SIG-M5 treated with dmso at 0.1 percent for 504 hours (cell line): ENCODE measurements around the gene MAPKAPK2.
A peak's percentile ranks its signal among the peaks of the same experiment; 100 is the strongest.

Experiments used
- DNase-seq: peaks from one replicate; lab custom pipeline; 2025; ENCODE audit not compliant: unreplicated experiment; lab: John Stamatoyannopoulos, UW

MAPKAPK2 gene

GRCh38 chr1:206702260-206702659 is 17.6 kb downstream of the MAPKAPK2 start:
- DNase-seq, result no peak

- no peak for DNase-seq
Measured at GRCh38 chr1:206702803-206703202, 18.1 kb downstream of the MAPKAPK2 start.

GRCh38 chr1:206703661-206704060 is 19.0 kb downstream of the MAPKAPK2 start:
- no peak for DNase-seq

DNA sequence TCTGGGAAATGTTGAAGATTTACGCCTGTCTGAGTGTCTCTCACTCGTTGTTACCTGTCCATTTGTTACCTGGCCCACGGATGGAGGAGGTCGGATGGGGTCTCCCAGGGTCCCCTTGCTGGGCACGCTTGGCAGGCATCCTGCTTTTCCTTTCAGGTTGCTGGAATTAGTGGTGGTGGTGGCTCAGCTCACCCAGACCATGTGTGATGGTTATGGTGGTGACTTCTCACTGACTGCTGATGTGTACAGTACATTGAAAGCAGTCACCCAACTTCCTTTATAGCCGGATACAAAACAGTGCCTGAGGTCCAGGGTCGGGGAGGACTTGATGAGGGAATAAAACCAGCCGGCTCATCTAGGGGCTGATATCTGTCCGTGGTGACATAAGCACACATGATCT is 19.5 kb downstream of the MAPKAPK2 start:
- DNase-seq, result no peak

- DNase-seq, result no peak
Measured at GRCh38 chr1:206705191-206705590, 20.5 kb downstream of the MAPKAPK2 start.

DNA sequence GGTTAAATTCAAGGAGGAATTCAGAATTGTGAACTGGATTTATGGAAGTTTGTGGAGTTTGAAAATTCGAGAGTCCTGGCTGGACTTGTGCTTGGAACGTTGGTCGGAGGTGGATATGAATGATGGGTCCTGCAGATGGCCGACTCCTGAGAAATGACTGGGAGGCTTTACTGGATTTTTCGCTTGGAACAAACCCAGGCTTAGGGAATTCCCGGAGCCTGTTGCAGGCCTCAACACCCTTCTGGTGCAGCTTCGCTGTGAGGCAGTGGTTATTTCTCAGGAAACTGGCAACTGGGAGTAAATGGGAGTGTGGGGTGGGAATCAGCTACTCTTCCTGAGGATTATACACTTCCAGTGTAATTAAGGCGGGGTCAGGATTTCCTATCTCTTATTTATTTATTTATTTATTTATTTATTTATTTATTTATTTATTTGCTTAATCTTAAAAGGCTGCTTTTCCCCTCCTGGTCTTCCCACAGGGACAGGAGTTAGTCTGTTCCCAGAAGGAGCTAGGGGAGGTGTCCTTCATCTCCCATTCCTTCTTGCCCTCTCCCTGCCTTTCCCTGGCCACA is 21.1 kb downstream of the MAPKAPK2 start:
- DNase-seq, result no peak

GRCh38 chr1:206706298-206706791 is 21.6 kb downstream of the MAPKAPK2 start:
- DNase-seq, result peak; percentile 52

- no peak for DNase-seq
Measured at GRCh38 chr1:206706806-206707366, 22.2 kb downstream of the MAPKAPK2 start.

DNA sequence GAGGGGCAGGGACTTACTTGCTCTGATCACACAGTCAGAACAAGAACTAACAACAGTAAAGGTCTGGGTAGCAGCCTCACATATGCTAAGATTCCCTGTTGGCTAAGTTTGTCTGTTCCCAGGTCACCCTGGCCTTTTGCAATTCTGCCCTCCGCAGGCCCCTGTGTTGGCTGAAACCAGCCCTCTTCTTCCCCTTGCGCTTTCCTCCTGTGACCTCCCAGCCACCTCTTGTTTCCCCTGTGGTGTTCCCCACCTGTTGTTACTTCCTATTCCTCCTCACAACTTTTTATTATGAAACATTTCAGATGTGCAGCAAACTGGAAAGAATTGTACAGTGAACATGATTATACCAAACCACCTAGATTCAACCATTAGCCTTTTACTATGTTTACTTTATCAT is 23.4 kb downstream of the MAPKAPK2 start:
- DNase-seq, result peak; percentile 95

- DNase-seq, result no peak
Measured at GRCh38 chr1:206708882-206709281, 24.2 kb downstream of the MAPKAPK2 start.

GRCh38 chr1:206709322-206709721 is 24.6 kb downstream of the MAPKAPK2 start:
- DNase-seq, result no peak

GRCh38 chr1:206709772-206710459 is 25.2 kb downstream of the MAPKAPK2 start:
- DNase-seq, result no peak

DNA sequence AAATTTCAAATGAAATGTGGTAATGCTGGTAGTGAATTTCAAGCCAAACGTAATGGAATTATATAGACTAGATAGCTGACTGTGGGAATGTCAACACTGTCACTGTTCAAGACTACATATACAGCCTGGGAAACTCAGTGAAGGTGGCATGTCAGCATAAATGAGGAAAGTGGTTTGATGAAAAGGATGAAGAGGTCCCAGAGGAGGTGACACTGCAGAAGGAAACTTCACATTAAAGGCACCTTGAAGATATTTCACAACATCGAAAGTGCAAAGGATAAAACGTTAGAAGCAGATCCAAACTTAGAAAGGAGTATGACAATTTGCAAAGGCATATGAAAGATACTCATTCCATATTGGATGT is 25.7 kb downstream of the MAPKAPK2 start:
- DNase-seq, result no peak

DNA sequence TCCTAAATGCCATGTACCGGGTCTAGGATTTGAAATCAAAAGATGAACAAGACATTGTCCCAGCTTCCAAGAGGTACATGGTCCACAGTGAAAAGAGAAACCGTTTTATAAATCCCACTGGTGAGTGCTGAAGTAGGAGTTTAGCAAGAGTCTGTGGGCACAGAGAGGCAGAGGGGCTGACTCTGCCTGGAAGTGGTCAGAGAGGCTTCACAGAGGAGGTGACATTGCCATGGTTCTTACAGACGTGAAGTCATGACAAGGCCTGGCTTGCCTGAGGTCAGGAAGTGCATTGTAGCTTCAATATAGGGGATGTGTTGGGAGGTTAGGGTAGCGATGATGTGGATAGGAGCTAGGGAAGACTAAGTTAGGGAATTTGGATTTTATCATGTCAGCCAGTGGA is 28.4 kb downstream of the MAPKAPK2 start:
- peak; percentile 49 for DNase-seq

DNA sequence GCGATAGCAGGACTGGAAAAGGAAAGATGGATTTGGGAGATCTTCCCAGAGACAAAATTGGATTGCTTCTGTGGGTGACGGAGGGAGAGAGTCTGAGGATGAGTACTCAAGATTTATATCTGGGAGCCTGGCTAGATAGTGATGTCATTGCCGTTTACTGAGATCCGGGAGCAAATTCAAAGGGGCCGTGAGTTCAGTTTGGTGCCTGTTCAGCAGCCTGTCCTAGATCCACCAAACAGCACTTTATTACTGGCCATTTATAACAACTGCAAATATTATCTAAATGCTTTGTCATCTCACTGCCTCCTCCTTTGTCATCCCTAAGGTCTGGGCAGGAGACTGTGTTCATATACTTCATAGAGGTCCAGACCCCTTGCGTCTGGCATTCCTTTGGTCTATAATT is 29.2 kb downstream of the MAPKAPK2 start:
- DNase-seq, result peak; percentile 73

DNA sequence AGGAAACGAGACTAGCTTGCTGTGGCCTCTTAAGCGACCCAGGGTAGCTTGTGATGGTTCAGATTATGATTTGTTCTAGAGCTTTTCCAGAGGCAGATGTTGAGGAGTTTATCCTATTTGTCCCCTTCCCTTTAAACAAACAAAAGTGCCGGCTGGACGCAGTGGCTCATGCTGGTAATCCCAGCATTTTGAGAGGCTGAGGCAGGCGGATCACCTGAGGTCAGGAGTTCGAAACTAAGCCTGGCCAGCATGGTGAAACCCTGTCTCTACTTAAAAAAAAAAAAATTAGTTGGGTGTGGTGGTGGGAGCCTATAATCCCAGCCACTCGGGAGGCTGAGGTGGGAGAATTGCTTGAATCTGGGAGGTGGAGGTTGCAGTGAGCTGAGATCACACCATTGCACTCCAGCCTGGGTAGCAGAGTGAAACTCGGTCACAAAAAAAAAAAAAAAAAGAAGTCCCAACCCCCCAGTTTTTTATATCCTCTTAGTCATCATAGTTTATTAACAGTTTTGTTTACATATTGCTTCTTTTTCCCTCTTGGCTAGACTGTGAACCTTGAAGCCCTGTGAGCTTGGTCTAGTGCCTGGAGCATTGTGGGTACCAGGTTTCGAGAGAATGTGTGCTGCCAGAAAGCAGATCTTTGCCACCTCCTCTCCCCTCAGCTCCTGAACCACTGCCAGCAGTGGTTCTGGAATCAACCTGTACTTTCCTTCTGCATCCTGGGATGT is 29.8 kb downstream of the MAPKAPK2 start:
- peak; percentile 78 for DNase-seq

DNA sequence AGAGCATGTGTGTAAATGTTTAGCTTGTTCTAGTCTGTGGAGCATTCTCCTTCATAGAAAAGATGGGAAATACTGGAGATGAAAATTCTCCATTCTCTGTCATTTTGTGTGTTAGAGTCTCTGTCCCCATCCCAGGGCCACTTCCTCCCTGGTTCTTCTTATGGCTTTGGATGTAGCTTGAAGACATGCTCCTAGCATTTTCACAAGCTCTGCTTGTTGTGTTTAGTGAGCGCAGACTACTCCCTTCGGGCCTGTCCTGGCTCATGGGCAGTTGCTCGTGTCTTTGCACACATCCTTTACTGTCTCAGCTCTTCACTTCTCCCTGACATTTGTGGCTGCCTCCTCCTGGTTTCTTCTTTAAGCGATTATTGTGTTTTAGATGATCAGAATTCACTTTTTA is 30.4 kb downstream of the MAPKAPK2 start:
- DNase-seq, result no peak

GRCh38 chr1:206715552-206716158 is 30.9 kb downstream of the MAPKAPK2 start:
- no peak for DNase-seq

GRCh38 chr1:206716159-206716869 is 31.6 kb downstream of the MAPKAPK2 start:
- no peak for DNase-seq

- no peak for DNase-seq
Measured at GRCh38 chr1:206716870-206717673, 32.4 kb downstream of the MAPKAPK2 start.
